K562 (cell line): Measurements from ENCODE around the gene FAM171A1. TPM values are rescaled to one million over a fixed set of nuclear protein-coding genes. Genes with fewer than 3 reads are reported as not detected.

Experiments
- AFF1 ChIP-seq, 2 experiments: fragments of 450-650 bp; IDR thresholded peaks; 2 replicates each; pipeline ENCODE4 v1.6.1; 2018; ENCODE audit warnings: mild to moderate bottlenecking in 2 of 2, low read depth in 1 of 2; ENCODE audit not compliant: partially characterized antibody in 2 of 2
- BRCA1 ChIP-seq, 2 experiments: fragments of 450-650 bp in 1 of 2; sonication (generic) in 1 of 2; formaldehyde crosslinking in 1 of 2; IDR thresholded peaks; 2 replicates each; pipeline versions ENCODE4 v1.5.0 to v1.6.1; 2017 to 2020; ENCODE audit warnings: mild to moderate bottlenecking in 1 of 2, missing genetic modification reagents in 1 of 2
- CUX1 ChIP-seq: fragments of 200-800 bp; sonication (Bioruptor generic); IDR thresholded peaks from 2 replicates; pipeline ENCODE4 v1.6.1; 2016; ENCODE audit warnings: missing genetic modification characterization, missing compliant biosample characterization
- DEAF1 ChIP-seq: fragments of 450-650 bp; formaldehyde crosslinking; IDR thresholded peaks from 2 replicates; pipeline ENCODE4 v1.4.0; 2020; ENCODE audit warnings: mild to moderate bottlenecking, moderate library complexity
- ELK3 ChIP-seq: fragments of 450-650 bp; formaldehyde crosslinking; IDR thresholded peaks from 2 replicates; pipeline ENCODE4 v1.4.0; 2020; ENCODE audit warnings: mild to moderate bottlenecking
- FOXJ2 ChIP-seq: fragments of 200-800 bp; sonication (Bioruptor generic); IDR thresholded peaks from 2 replicates; pipeline ENCODE4 v1.6.1; 2016; ENCODE audit warnings: missing genetic modification characterization, missing compliant biosample characterization
- GATA2 ChIP-seq: sonication (generic); formaldehyde crosslinking; IDR thresholded peaks from 2 replicates; pipeline ENCODE4 v1.4.0; 2020; ENCODE audit warnings: mild to moderate bottlenecking, missing genetic modification reagents
- HDAC1 ChIP-seq, 2 experiments: fragments of 450-650 bp; IDR thresholded peaks; 2 replicates each; pipeline ENCODE4 v1.6.1; 2016 to 2017; ENCODE audit warnings: inconsistent platforms in 1 of 2, mild to moderate bottlenecking in 1 of 2, moderate library complexity in 1 of 2
- MAFK ChIP-seq: IDR thresholded peaks from 2 replicates; pipeline ENCODE4 v1.6.1; 2011; ENCODE audit warnings: low read length, improper control_type of control experiment
- MYC ChIP-seq, 2 experiments: fragments of 250-450 bp in 1 of 2; sonication (Bioruptor Pico) in 1 of 2; IDR thresholded peaks; 2 replicates each; pipeline versions ENCODE4 v1.5.1 to v1.6.1; 2012 to 2021; ENCODE audit warnings: low read depth in 2 of 2, borderline replicate concordance in 1 of 2, improper control_type of control experiment in 1 of 2, low read length in 1 of 2, mild to moderate bottlenecking in 1 of 2, moderate library complexity in 1 of 2
- RNF2 ChIP-seq: sonication (generic); IDR thresholded peaks from 2 replicates; pipeline ENCODE4 v1.6.1; 2016
- SMARCE1 ChIP-seq: fragments of 450-650 bp; IDR thresholded peaks from 2 replicates; pipeline ENCODE4 v1.7.1; 2016; ENCODE audit warnings: mild to moderate bottlenecking
- ZBTB12 ChIP-seq: fragments of 250-450 bp; sonication (Bioruptor Pico); IDR thresholded peaks from 2 replicates; pipeline ENCODE4 v1.4.0; 2020
- ZNF384 ChIP-seq: IDR thresholded peaks from 2 replicates; pipeline ENCODE4 v1.6.1; 2012; ENCODE audit warnings: low read depth, low read length, improper control_type of control experiment
- polyA plus RNA-seq, 8 experiments: library from polyadenylated mRNA; depleted of rRNA in 4 of 8; stranded (reverse) in 5 of 8; unstranded in 3 of 8; fragments of >200 nt; fragmentation: Nextera tagmentation in 2 of 8; fragmentation: Illumina TruSeq in 1 of 8; extraction: Ambion mirVana in 2 of 8; extraction: Trizol in 1 of 8; gene quantifications; 2 replicates each; pipeline versions ENCODE4 v1.2.1 to v1.2.3, GENCODE V29; 2011 to 2014; ENCODE audit warnings: inconsistent platforms in 1 of 8, missing spikeins in 1 of 8
- total RNA-seq, 7 experiments: library from RNA; depleted of rRNA in 6 of 7; stranded (reverse); fragments of >200 nt in 6 of 7; fragmentation: Illumina TruSeq in 2 of 7; extraction: Trizol in 2 of 7; gene quantifications; 2 replicates each; pipeline versions ENCODE4 v1.2.1 to v1.2.3, GENCODE V29; 2011 to 2021; ENCODE audit warnings: low replicate concordance in 1 of 7

The FAM171A1 gene
- total and polyA plus RNA-seq, 9 of the 15 experiments (the other 6 are each of a cell fraction or from before 2014, with no cell fraction given) = 0.51 to 8.2 (median 4.8) TPM

- TF ChIP-seq AFF1 (IDR thresholded peaks at IDR 0.05; ENCODE audit: low read depth in 1 of 2, partially characterized antibody in 2 of 2) = peak in 1 of 2 experiments; percentile 63
- no peak for TF ChIP-seq MAFK
- peak; percentile 75; the same call in 1 of the 2 replicates for TF ChIP-seq RNF2
- no peak for TF ChIP-seq DEAF1 (CRISPR knock-in tag)
- TF ChIP-seq SMARCE1 = peak; percentile 63; the same call in 1 of the 2 replicates
- TF ChIP-seq ZNF384 = 0 out of 2 replicates have a peak, but pooled peaks have one; percentile 10
- no peak for TF ChIP-seq BRCA1 (IDR thresholded peaks at IDR 0.05)
- no peak for TF ChIP-seq BRCA1 (CRISPR knock-in tag; IDR thresholded peaks at IDR 0.05)
- TF ChIP-seq FOXJ2 (tag) = peak; percentile 76; the same call in 1 of the 2 replicates
- TF ChIP-seq ZBTB12 = 0 out of 2 replicates have a peak, but pooled peaks have one; percentile 20
- peak; percentile 86 for TF ChIP-seq MYC (IDR thresholded peaks at IDR 0.05; ENCODE audit: low read depth, low read length)
- TF ChIP-seq MYC (CRISPR knock-in tag; IDR thresholded peaks at IDR 0.05; ENCODE audit: borderline replicate concordance, low read depth) = no peak
- no peak for TF ChIP-seq ELK3 (CRISPR knock-in tag)
- peak; percentile 84 for TF ChIP-seq GATA2 (CRISPR knock-in tag)
- TF ChIP-seq CUX1 (CRISPR knock-in tag) = peak; percentile 73; the same call in 1 of the 2 replicates
- TF ChIP-seq HDAC1 (IDR thresholded peaks at IDR 0.05) = peak in 1 of 2 experiments; percentile 57; a peak in 1 of 4 replicates
Measured at GRCh38 chr10:15313843-15314242, 57.2 kb downstream of the FAM171A1 start (continued).
